Endothelial cell of umbilical vein (primary cell): ENCODE measurements around the gene ZCCHC12. TPM values are rescaled to one million over a fixed set of nuclear protein-coding genes. Genes with fewer than 3 reads are reported as not detected.

Source experiments
- BruUV-seq: library from RNA; stranded (reverse); fragments of 400-500 nt; replicated peaks from 2 replicates; lab custom pipeline; 2021; lab: Mats Ljungman, UMichigan
- CTCF ChIA-PET: fragments of 300-600, 350-600 bp; sonication (Branson Sonifier 250); formaldehyde crosslinking; loops from one replicate; lab custom pipeline; 2021; ENCODE audit warnings: antibody characterized with exemption, inconsistent platforms; lab: Charles Lee
- POLR2A ChIA-PET: fragments of 300-600, 350-600 bp; sonication (Branson Sonifier 250); formaldehyde crosslinking; loops from one replicate; lab custom pipeline; 2021; ENCODE audit warnings: antibody characterized with exemption, inconsistent platforms; lab: Charles Lee
- DNase-seq: peaks from one replicate; pipeline ENCODE4 v3.0.0-alpha.2; 2011; ENCODE audit warnings: low read depth, low spot score
- FAIRE-seq: peaks from 2 replicates; lab custom pipeline; 2011; peaks lifted over from hg19 to GRCh38; lab: Jason Lieb, UNC
- H2AFZ ChIP-seq: 2 replicates; pipeline ENCODE4 v1.6.0; 2012; ENCODE audit warnings: low read depth, low read length, control low read depth, inconsistent platforms
- H3K27ac ChIP-seq: 2 replicates; pipeline ENCODE4 v1.5.1; 2011; ENCODE audit warnings: low read depth, mild to moderate bottlenecking, control low read depth, low read length, moderate library complexity; ENCODE audit not compliant: insufficient read depth
- H3K27me3 ChIP-seq, 2 experiments: 2 replicates each; pipeline versions ENCODE4 v1.6.0 to v1.6.1; 2011; ENCODE audit warnings: low read length in 2 of 2, mixed read lengths in 1 of 2; ENCODE audit not compliant: control insufficient read depth in 2 of 2, insufficient read depth in 2 of 2
- H3K36me3 ChIP-seq, 2 experiments: 2 replicates in 1 of 2; 3 replicates in 1 of 2; pipeline ENCODE4 v1.5.1; 2011; ENCODE audit warnings: low read length in 2 of 2, mild to moderate bottlenecking in 1 of 2, moderate library complexity in 1 of 2; ENCODE audit not compliant: control insufficient read depth in 2 of 2, insufficient read depth in 2 of 2; ENCODE audit errors: extremely low read depth in 1 of 2
- H3K4me1 ChIP-seq: 3 replicates; pipeline ENCODE4 v1.5.1; 2011; ENCODE audit warnings: mild to moderate bottlenecking, low read length; ENCODE audit not compliant: control insufficient read depth, insufficient read depth; ENCODE audit errors: extremely low read depth
- H3K4me2 ChIP-seq: 2 replicates; pipeline ENCODE4 v1.6.1; 2011; ENCODE audit warnings: low read length, control low read depth, mixed read lengths; ENCODE audit not compliant: insufficient read depth
- H3K4me3 ChIP-seq, 3 experiments: fragments of 200-600 bp in 1 of 3; sonication (generic), shearing (Covaris generic) in 1 of 3; replicated peaks in 1 of 3; 2 replicates each; pipeline ENCODE4 v1.5.1; 2011 to 2016; ENCODE audit warnings: control low read depth in 3 of 3, low read length in 3 of 3, mild to moderate bottlenecking in 2 of 3, inconsistent platforms in 1 of 3, low read depth in 1 of 3, moderate library complexity in 1 of 3; ENCODE audit not compliant: insufficient read depth in 1 of 3
- H3K79me2 ChIP-seq: 2 replicates; pipeline ENCODE4 v1.6.0; 2012; ENCODE audit warnings: low read length, inconsistent platforms; ENCODE audit not compliant: control insufficient read depth, insufficient read depth
- H3K9ac ChIP-seq: replicated peaks from 2 replicates; pipeline ENCODE3; 2011; ENCODE audit warnings: low read length, control low read depth; ENCODE audit not compliant: insufficient read depth; ENCODE audit errors: extremely low read depth
- H3K9me1 ChIP-seq: replicated peaks from 3 replicates; pipeline ENCODE4 v1.6.0; 2011; ENCODE audit warnings: mild to moderate bottlenecking, low read length; ENCODE audit not compliant: control insufficient read depth, insufficient read depth; ENCODE audit errors: extremely low read depth
- H3K9me3 ChIP-seq: replicated peaks from 2 replicates; pipeline ENCODE4 v1.5.1; 2012; ENCODE audit warnings: low read length, inconsistent platforms; ENCODE audit not compliant: control insufficient read depth, insufficient read depth
- H4K20me1 ChIP-seq: replicated peaks from 2 replicates; pipeline ENCODE3; 2011; ENCODE audit warnings: mild to moderate bottlenecking, low read length; ENCODE audit not compliant: control insufficient read depth, insufficient read depth; ENCODE audit errors: extremely low read depth
- EZH2 ChIP-seq: IDR thresholded peaks from 2 replicates; pipeline ENCODE4 v1.6.1; 2012; ENCODE audit warnings: borderline replicate concordance, low read depth, mild to moderate bottlenecking, moderate library complexity, low read length, inconsistent platforms; ENCODE audit not compliant: severe bottlenecking
- GATA2 ChIP-seq: IDR thresholded peaks from 2 replicates; pipeline ENCODE4 v1.7.0; 2011; ENCODE audit warnings: low read depth, mild to moderate bottlenecking, moderate library complexity, mixed read lengths, low read length; ENCODE audit not compliant: insufficient read length, insufficient read depth
- JUN ChIP-seq: IDR thresholded peaks from 2 replicates; pipeline ENCODE4 v1.6.1; 2011; ENCODE audit warnings: borderline replicate concordance, low read depth; ENCODE audit not compliant: insufficient read length, insufficient read depth
- POLR2A ChIP-seq: IDR thresholded peaks from 2 replicates; pipeline ENCODE4 v1.6.1; 2012; ENCODE audit warnings: low read depth, mild to moderate bottlenecking, control low read depth, low read length
- POLR2AphosphoS5 ChIP-seq: IDR thresholded peaks from 2 replicates; pipeline ENCODE4 v1.6.1; 2012; ENCODE audit warnings: low read depth, mild to moderate bottlenecking, control low read depth, low read length, moderate library complexity; ENCODE audit not compliant: insufficient read depth
- dilution Hi-C: fragments of 300-500 bp; cut with MboI; formaldehyde crosslinking; loops from one replicate; pipeline ENCODE4 v1.15.0; 2019; ENCODE audit warnings: low sequenced_read_pairs; ENCODE audit not compliant: extremely low pct_ligation_motif_present
- intact Hi-C: fragments of 100-400 bp; cut with micrococcal nuclease; formaldehyde crosslinking; loops from one replicate; pipeline ENCODE4 v1.10.0; 2022
- polyA plus RNA-seq, 4 experiments: library from polyadenylated mRNA; depleted of rRNA in 3 of 4; stranded (reverse) in 3 of 4; unstranded in 1 of 4; fragments of >200 nt; gene quantifications; 2 replicates each; pipeline versions ENCODE4 v1.2.1 to v1.2.3, GENCODE V29; 2011 to 2012; ENCODE audit warnings: missing spikeins in 1 of 4
- total RNA-seq: library from RNA; stranded (reverse); gene quantifications from 2 replicates; pipeline ENCODE4 v1.2.3, GENCODE V29; 2021
- TF ChIP-seq, protein P1 (sequence below), 2 donors: IDR thresholded peaks; 1 replicate in 1 of 2; 2 replicates in 1 of 2; pipeline ENCODE4 v1.5.1; 2011; ENCODE audit warnings: low read length in 2 of 2, mild to moderate bottlenecking in 2 of 2, moderate library complexity in 2 of 2, control low read depth in 1 of 2, inconsistent platforms in 1 of 2, low read depth in 1 of 2; ENCODE audit not compliant: insufficient read depth in 1 of 2; ENCODE audit errors: extremely low read depth in 1 of 2
- TF ChIP-seq, protein P2 (sequence below): IDR thresholded peaks from 2 replicates; pipeline ENCODE4 v1.6.1; 2011; ENCODE audit not compliant: insufficient read depth, insufficient read length

The ZCCHC12 gene
- total and polyA plus RNA-seq, 2 donors (not counting 3 experiments of a cell fraction or from before 2014, with no cell fraction given), result 0.10 to 0.29 TPM

DNA sequence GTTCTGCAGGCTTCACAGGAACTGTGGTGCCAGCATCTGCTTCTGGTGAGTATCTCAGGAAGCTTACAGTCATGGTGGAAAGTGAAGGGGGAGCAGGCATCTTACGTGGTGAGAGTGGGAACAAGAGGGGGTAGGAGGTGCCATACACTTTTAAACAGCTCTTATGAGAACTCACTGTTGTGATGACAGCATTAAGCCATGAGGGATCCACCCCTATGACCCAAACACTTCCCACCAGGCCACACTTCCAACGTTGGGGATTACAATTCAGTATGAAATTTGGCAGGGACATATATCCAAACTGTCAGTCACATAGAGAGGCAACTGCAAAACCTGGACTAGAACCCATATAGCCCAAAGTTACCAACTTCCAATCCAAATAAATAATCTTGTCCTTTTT lies 43.1 kb upstream of the ZCCHC12 start:
- Histone ChIP-seq H3K9ac (no peak overlapping the region), H3K4me1 (peaks cover 10% of the 10 kb centered on the region), H3K4me2 (no peak overlapping the region), H3K27me3 (no peaks in the 10 kb centered on the region), H2AFZ (no peak overlapping the region), H3K79me2 (no peaks in the 10 kb centered on the region), H3K9me1 (no peaks in the 10 kb centered on the region), H3K27ac (no peak overlapping the region), H3K36me3 (no peaks in the 10 kb centered on the region), H3K4me3 (no peak overlapping the region), H3K9me3 (no peaks in the 10 kb centered on the region), H4K20me1 (no peaks in the 10 kb centered on the region)
- DNase-seq (no peak), FAIRE-seq (no peak)
- dilution Hi-C loops (no loop called here), intact Hi-C loops (no loop called here)
- POLR2A ChIA-PET, result no interaction called here
- CTCF ChIA-PET, result no interaction called here
- no TSS peak for BruUV-seq
- no peak for TF ChIP-seq EZH2

DNA sequence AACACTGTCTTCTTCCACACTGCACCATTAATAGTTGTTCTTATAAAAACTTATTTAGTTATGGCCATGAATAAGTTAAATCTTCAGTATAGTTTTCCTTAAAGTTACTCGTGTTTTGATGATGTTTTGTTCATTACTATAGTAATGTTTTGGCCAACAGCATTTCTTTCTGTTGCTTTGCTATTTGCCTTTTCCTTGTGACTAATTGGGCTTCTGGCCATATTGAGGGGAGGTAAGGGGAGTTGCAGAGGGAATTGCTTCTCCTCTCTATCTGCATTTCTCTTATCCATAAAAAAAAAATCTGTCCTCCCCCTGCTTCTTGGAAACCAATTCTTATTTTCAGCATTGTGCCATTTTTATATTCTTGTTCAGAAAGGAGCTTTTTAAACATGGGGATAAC lies 42.7 kb upstream of the ZCCHC12 start:
- no peaks in the 10 kb centered on the region for H4K20me1 ChIP-seq
- DNase-seq (no peak), FAIRE-seq (no peak)
- dilution Hi-C loops, result no loop called here
- intact Hi-C loops, result no loop called here
- no peak overlapping the region for H3K9ac ChIP-seq
- no peaks in the 10 kb centered on the region for H3K79me2 ChIP-seq
- H3K27me3 ChIP-seq, result no peaks in the 10 kb centered on the region
- no peaks in the 10 kb centered on the region for H3K9me1 ChIP-seq
- no peaks in the 10 kb centered on the region for H3K9me3 ChIP-seq
- no peak overlapping the region for H3K27ac ChIP-seq
- ChIA-PET CTCF (no interaction called here), POLR2A (no interaction called here)
- BruUV-seq, result no TSS peak
- no peak overlapping the region for H2AFZ ChIP-seq
- no peaks in the 10 kb centered on the region for H3K36me3 ChIP-seq
- no peak overlapping the region for H3K4me3 ChIP-seq
- H3K4me1 ChIP-seq, result peaks cover 10% of the 10 kb centered on the region
- no peak for TF ChIP-seq JUN
- TF ChIP-seq, protein P1, sequence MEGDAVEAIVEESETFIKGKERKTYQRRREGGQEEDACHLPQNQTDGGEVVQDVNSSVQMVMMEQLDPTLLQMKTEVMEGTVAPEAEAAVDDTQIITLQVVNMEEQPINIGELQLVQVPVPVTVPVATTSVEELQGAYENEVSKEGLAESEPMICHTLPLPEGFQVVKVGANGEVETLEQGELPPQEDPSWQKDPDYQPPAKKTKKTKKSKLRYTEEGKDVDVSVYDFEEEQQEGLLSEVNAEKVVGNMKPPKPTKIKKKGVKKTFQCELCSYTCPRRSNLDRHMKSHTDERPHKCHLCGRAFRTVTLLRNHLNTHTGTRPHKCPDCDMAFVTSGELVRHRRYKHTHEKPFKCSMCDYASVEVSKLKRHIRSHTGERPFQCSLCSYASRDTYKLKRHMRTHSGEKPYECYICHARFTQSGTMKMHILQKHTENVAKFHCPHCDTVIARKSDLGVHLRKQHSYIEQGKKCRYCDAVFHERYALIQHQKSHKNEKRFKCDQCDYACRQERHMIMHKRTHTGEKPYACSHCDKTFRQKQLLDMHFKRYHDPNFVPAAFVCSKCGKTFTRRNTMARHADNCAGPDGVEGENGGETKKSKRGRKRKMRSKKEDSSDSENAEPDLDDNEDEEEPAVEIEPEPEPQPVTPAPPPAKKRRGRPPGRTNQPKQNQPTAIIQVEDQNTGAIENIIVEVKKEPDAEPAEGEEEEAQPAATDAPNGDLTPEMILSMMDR (IDR thresholded peaks at IDR 0.05; ENCODE audit: extremely low read depth in 1 of 2, insufficient read depth in 1 of 2, low read depth in 1 of 2, low read length in 2 of 2), result no peak
- TF ChIP-seq POLR2A, result no peak
- no peak for TF ChIP-seq POLR2AphosphoS5
- TF ChIP-seq, protein P2, sequence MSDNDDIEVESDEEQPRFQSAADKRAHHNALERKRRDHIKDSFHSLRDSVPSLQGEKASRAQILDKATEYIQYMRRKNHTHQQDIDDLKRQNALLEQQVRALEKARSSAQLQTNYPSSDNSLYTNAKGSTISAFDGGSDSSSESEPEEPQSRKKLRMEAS, result no peak
- no peak for TF ChIP-seq EZH2
- TF ChIP-seq GATA2, result no peak
- no peak overlapping the region for H3K4me2 ChIP-seq
